ENCODE measurements around the gene TNRC6A.

DNA sequence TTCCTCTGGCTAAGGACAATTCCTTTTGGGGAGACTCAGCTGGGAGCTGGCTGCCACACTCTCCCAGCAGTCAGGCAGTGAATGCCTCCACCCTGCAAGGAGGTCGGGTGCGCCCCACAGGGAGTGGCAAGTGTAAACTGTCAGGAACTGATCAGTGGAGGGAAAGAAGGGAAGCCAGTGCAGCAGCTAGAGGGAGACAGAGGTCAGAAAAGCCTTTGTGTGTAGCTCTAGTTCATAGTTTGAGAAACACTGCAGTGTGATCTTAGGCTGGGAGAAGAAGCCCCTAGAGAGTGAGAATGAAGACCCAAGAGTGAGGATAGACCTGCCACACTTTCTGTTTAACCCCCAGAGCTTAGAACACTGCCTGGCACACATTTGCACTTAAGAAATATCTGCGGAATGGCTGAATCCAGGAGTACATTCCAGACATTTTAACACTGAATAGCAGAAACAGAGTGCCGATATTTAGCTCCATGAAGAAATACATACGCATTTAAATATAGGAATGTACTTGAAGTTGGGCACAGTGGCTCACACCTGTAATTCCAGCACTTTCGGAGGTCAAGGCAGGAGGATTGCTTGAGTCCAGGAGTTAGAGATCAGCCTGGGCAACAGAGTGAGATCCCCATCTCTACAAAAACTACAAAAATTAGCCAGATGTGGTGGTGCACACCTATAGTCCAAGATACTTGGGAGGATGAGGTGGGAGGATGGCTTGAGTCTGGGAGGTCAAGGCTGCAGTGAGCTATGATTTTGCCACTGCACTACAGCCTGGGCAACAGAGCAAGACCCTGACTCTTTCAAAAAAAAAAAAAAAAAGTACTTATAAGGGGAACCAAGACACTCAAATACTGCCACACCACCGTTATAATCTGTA, 105.2 kb downstream of the TNRC6A start:
- TF ChIP-seq POLR2A (IDR thresholded peaks at IDR 0.05; ENCODE audit: low read depth, low read length) (no peak), TAF1 (IDR thresholded peaks at IDR 0.05; ENCODE audit: borderline replicate concordance, low read depth, low read length) (no peak)
